GM18951 (cell line): Measurements from ENCODE around the gene ACSS3.

Experiments
- POLR2A ChIP-seq: IDR thresholded peaks from 4 replicates; pipeline ENCODE4 v1.6.1; 2011; ENCODE audit warnings: mild to moderate bottlenecking; ENCODE audit not compliant: insufficient read length, insufficient read depth; ENCODE audit errors: extremely low read depth
- in situ Hi-C: fragments of 300-500 bp; cut with MboI; formaldehyde crosslinking; loops from one replicate; pipeline ENCODE4 v1.12.0; 2022; ENCODE audit warnings: low sequenced_read_pairs, mixed read lengths, inconsistent platforms; ENCODE audit not compliant: unreplicated experiment

Gene ACSS3

DNA sequence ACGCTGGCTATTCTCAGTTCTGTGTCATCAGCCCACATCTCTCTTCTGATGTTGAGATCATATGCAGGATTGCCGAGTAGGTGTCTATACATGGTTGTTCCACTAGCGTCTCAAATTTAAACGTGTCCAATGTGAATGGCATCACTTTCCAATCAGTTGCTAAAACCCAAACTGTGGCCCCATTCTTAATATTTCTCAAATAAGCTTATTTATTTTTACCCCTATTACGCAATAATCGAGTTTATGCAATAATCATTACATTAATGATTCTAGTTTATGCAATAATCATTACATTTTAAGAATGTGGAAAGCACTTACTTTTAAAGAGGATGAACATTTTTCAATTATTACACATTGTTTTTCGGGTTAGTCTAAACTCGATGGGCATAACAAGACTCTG, 47.8 kb downstream of the ACSS3 start:
- no peak for TF ChIP-seq POLR2A
- in situ Hi-C loops, result no loop called here

DNA sequence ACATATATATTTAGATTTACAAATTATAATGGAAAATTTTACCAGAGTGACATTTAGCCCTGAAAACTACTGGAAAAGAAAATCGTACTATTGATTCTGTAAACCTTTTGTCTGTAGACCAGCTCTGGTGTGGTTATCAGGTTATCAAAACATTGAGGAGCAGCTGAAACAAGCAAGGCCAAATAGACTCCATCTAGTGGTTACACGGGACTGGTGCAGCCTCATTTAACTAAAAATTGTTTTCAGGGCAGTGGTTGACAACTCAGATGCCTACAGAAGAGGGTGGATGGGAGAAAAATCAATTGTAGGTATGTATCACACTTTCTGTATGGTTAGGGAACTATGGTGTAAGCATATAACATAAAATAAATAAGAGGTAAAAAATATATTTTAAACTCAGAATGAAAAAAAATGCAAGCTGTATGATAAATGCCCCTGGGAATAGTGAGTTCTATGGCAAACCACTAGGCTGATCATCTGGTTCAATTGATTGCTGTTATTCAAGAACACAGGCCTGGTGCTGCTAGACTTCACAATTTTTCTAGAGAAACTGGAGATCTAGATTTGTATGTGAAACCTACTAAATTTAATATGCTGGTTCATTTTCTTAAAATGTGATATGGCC, 51.2 kb downstream of the ACSS3 start:
- in situ Hi-C loops, result no loop called here
- no peak for TF ChIP-seq POLR2A

DNA sequence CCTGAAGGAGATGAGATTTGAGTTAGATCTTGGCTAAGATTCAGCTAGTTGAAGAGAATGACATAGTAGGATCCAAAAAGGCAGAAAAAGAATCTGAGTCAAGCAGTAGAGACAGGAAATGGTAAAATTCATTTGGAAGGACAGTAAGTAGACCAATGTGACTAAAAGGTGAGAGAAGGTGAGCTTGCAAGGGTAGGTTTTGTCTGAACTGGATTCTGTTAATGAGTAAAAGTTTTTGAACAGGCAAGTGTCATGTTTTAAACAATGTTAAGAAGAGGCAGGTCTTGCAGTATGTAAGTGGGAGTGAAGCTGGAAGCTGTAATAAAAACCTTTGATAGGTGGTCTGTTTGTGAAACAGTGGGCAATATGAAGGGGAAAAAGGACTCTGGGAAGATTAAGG, 58.6 kb downstream of the ACSS3 start:
- no peak for TF ChIP-seq POLR2A
- in situ Hi-C loops, result no loop called here

DNA sequence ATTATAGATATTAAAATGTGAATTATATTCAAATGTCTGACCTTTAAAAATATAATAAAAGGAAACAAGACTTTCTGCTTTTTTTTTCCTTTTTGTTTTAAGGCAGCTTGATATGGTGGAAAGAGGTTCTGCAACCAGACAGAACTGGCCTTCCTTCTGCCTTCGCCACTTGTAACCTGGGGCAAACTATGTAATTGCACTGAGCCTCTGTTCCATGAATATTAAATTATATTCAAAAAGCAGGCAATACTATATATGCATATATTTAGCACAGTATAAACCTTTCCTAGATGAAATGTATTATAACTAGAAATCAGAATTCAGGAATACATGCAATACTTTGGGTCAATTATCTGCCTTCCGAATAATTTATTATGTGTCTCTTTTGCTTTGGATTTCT, 59.9 kb downstream of the ACSS3 start:
- no peak for TF ChIP-seq POLR2A
- in situ Hi-C loops, result no loop called here

DNA sequence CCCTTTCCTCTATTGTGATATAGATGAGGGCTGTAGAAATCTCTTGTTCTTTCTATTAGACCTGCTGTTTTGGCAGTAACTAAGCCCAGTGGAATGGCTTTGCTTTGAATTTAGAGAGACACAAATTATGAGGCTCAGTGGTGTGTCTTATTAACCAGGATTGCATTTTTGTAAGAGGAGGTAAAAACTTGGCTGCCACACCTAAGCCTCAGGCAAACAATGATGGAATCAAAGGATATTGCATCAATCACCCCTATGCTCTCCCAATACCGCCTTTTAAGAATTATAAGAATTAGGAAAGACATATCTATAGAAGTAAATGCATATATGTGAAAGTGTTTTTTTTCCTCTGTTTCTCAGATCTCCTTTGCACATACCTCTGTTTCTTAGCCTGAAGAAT, 63.3 kb downstream of the ACSS3 start:
- in situ Hi-C loops, result no loop called here
- TF ChIP-seq POLR2A, result no peak

DNA sequence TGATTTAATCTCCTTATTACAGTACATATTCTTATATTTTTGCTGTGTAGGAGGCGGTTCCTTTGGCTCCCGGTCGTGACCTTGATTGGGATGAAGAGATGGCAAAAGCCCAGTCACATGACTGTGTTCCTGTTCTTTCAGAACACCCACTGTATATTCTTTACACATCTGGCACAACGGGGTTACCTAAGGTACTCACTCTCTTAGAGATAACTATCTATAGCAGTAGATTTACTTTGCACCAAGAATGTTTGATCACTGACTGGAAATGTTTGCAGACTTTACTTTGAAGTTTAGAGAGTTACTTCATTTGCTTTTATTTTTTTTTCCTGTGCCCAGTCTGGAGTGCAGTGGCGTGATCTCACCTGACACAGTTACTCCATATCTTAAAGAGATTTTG, 65.2 kb downstream of the ACSS3 start:
- no peak for TF ChIP-seq POLR2A
- in situ Hi-C loops, result no loop called here

DNA sequence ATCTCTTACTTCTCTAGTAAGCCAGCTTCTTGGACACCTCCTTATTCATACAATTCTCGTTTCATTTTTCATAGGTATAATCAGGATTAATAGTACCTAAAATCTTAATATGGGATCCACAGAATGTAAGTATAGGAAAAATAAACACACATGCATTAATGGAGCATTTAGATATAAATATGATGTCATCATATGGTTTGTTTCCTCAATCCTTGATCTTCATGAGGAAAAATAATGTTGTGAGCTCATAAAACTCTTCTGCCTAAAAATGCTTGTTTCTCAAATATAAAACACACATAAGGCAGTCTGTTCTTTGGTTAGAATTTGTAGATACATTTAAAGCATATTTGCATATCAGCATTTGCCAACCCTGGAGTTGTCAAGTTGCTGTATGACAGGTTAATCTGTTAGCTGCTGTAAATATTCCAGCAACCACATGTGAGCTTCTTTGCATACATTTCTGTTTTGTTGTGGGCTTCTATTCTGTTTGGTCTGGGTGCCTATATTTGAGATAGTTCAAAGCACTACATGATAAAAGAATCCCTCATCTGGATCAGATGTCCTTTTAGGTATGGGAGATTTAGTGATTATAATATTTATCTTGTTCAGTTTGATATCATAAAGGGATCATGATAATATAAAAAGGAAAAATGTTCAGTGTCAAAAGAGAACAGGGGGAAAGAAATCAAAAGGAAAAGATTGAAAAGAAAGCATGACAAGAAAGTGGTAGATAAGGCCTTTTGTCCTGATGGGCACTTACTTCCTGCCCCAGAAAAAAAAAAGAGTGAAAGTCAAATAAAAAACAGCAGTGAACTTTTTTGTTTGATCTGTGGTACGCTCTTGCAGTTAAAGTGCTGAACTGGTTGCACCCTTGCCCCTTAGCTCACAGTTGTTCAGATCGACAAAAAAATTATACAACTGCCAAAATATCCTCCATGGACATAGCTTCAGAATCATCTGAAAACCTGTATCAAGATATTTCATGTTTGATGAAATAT, 68.6 kb downstream of the ACSS3 start:
- TF ChIP-seq POLR2A, result no peak
- in situ Hi-C loops, result no loop called here

DNA sequence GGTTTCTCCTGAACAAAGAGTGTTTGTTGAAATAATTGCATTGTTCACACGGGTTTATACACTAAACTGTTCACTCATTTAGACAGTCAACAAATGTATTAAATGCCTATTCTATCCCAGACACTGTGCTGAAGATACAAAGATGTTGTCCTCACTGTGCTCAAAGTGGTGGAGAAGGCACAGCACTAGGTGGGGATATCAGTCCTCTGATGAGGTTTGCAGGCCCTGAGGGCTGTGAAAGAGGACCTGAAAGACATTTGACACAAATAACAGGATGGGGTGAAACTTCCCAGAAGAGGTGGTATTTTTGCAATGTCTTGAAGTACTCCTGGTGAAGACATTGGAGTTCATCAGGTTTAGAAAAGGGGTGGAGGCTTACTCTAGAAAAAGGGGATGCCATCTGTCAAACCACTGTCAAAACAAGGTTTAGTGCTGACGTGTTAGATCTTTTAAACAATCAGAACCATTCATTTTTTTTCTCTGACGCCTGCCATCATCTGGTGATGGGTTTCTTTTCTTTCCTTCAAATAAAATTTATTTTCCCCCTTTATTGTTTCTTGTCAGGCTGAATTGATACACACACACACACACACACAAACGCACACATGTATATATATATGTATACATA, 69.5 kb downstream of the ACSS3 start:
- in situ Hi-C loops, result no loop called here
- no peak for TF ChIP-seq POLR2A

DNA sequence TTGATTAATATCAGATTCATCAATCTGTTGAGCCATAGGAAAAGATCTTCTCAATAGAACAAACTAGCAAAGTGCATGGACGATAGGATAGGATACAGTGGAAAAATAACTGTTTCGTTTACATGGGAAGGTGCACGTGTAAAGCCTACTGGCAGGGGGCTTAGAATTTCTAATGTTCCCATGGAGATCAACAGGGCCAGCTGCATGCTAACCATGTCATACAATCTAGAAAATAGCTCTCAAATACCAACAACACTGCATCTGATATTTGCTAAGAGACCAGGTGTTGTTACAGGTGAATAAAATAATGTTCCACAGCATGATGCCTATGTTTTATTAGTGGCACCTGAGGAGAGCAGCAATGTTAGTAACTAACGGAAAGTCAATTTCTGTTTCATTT, 72.5 kb downstream of the ACSS3 start:
- in situ Hi-C loops, result no loop called here
- TF ChIP-seq POLR2A, result no peak

DNA sequence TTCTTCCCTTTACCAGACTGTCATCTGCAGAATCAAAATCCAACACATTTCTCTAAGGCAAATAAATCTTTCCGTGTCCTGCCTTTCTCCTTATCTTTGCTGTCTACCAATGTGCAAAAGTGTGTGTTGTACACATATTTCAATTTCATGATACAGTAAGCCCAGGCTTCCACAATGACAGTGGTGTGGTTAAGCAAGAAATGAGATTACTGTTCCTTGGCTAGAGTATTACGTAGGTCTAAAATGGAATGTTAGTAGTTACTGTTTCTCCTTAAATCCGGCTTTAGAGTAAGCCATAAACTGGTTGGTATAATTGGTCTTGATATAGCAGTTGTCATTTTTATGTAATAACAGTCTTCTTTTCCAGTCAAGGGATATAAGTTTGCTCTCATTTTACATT, 82.0 kb downstream of the ACSS3 start:
- no peak for TF ChIP-seq POLR2A
- in situ Hi-C loops, result no loop called here

DNA sequence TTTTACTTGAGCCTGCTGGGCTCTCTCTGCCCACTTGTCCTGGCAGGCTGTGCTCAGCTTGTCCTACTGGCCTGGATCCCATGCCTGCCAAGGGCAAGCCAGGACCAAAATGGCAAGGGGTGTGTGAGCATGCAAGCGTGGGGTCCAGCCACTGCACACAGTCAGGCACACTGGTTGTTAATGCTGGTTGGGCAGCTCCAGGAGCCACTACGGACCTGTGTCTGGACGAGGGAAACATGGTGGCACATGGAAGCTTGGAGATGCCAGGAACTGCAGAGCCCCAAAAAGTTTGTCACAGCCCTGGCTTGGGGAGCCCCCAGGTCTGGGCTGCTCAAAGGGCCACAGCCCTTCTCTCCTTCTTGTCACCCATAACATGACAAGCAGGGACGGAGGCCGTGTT, 83.8 kb downstream of the ACSS3 start:
- in situ Hi-C loops, result no loop called here
- no peak for TF ChIP-seq POLR2A

DNA sequence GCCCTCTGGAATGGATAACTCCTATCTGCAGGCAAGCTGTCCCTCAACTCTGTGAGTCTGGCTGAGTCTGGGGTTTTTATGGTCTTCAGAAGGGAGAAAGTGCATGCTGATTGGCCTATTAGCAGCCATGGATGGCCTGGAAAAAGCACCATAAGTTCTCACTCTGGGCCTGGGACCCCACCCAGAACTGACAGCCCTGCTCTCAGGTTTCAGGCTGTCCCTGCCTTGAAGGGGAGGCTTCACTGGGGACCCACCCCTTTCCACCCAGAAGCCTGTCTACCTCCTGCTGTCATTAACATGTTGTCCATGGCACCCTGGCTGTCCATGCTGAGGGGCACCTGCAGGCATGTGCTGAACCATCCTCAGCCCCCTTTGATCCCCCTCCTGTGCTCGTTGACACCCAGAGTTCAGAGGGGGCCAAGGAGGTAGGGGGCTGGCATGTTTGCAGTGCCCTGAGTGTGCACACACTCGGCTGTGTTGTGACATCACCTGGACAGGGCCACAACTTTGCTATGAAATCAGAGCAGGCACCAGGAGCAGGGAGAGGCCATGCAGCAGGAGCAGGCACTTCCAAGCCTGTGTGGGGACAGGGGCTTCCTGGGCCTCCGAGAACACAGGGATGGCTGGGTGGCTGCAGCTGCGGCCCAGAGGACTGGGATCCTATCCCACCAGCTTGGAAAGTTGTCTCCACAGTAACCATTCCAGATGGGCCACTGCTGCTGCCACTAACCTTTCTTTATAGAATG, 84.7 kb downstream of the ACSS3 start:
- TF ChIP-seq POLR2A, result no peak
- in situ Hi-C loops, result no loop called here

DNA sequence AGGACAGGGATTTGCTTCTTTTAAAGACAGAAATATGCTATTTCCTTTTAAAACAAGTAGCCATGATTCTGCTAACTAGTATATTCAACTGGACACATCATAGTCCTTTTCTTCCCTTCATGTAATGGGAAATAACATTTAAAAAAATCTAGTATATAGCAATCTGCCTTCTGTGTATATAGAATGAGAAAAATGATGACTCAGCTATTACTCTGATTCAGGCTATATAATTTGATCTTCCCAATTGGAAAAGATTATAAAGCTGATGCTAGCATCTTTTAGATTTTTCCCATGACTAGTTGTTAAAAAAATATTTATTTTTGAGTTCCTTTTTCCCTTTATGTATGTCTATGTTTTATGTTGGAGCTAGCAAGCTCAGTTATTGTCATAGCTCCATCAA, 86.9 kb downstream of the ACSS3 start:
- in situ Hi-C loops, result no loop called here
- no peak for TF ChIP-seq POLR2A
